ENCODE data around the gene P3H3.
"Not testable (repeated sequence)": the region's sequence is repeated elsewhere in the genome, so short reads cannot be mapped to it uniquely, and the experiment has no call there.

Gene P3H3

DNA sequence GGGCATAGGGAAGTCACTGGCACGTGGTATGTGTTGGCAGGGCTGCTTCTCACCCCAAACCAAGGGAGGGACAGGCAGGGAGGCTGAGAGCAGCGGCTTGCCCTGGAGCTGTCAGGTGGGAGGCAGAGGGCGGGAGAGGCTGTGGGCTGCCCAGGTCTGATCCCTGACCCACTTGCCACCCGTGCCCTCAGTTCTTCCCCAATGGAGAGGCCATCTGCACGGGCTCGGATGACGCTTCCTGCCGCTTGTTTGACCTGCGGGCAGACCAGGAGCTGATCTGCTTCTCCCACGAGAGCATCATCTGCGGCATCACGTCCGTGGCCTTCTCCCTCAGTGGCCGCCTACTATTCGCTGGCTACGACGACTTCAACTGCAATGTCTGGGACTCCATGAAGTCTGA lies 17.2 kb downstream of the P3H3 start:
- no peak for FAIRE-seq

GRCh38 chr12:6846316-6846869 lies 18.2 kb downstream of the P3H3 start:
- FAIRE-seq, result no peak

DNA sequence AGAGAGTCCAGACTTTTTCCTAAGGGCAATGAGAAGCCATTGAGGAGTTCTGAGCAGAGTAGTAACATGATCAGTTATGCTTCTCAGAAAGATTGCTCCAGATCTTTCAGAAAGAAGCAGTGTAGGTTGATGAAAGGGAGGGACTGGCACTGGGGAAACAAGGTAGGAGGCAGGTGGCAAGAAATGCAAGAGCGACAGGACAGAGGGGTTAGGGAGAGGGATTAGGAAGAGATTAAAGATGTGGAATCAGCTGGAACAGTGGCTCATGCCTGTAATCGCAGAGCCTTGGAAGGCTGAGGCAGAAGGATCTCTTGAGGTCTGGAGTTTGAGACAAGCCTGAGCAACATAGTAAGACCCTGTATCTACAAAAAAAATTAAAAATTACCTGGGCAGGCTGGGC lies 19.5 kb downstream of the P3H3 start:
- FAIRE-seq, result no peak

DNA sequence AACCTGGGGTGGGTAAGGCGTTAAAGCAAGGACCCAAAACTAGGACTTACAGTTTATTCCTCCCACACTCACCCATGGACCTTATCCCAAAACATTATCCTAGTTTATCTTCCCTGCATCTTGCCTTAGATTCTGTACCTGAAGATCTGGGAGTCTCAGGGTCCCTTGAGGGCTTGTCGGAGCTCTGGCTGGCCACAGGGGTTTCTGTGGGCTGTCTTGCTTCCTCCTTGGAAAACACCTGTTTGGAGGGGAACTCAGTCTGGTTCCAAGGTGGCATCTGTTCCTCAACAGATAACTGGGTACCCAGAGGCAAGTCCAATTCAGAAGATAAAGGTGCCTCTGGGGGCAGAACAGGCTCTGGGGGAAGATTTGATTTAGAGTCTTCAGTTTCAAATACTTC lies 21.2 kb downstream of the P3H3 start:
- no peak for FAIRE-seq

- no peak for FAIRE-seq
These were observed 21.9 kb downstream of the P3H3 start for GRCh38 chr12:6849976-6850560.

GRCh38 chr12:6850796-6851152 lies 22.6 kb downstream of the P3H3 start:
- no peak for FAIRE-seq

DNA sequence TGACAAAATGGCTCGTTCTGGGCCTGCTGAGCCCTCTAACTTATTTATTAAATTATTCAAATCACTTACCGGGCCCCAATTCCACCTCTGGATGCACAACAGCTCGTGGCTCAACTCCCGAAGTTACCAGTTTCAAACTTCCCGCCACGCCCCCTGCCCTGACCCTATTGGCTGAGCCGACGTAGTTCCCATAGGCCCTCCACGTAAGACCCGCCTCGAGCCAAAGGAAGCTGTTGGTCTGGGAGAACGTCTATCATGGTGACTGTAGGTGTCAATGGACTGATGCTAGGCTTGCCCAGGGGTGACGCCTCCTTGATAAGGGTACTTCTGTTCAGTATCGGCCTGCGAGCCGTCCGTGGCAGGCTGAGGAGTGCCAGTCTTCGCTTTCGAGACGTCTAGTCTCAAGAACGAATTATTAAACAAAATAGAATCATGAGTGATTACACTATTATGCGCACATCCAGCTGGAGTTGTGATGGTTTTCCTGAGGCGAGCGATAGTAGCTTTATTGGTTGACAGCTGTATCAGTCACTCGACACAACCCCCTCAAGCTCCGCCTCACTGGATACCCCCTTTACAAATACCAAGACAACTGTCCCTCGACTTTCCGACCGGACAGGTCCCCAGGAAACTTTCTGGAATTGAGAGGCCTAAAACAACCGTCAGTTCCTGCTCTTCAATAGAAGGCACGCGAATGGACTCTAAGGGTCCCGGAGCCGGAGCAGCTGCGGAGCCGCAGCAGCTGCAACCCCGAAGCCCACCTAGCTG lies 23.1 kb downstream of the P3H3 start, which contains the start of gene CDCA3:
TSS of gene CDCA3 (minus strand) at position 134 of the 768 bp plus-strand sequence. CDS start 334 bp downstream, outside the sequence.
- peak; percentile 97 for FAIRE-seq

GRCh38 chr12:6851921-6852650 lies 23.9 kb downstream of the P3H3 start, which contains the start of gene USP5:
TSS of gene USP5 (plus strand) at chr12:6852150. CDS start at chr12:6852180, 30 bp downstream.
- peak; percentile 96 for FAIRE-seq

DNA sequence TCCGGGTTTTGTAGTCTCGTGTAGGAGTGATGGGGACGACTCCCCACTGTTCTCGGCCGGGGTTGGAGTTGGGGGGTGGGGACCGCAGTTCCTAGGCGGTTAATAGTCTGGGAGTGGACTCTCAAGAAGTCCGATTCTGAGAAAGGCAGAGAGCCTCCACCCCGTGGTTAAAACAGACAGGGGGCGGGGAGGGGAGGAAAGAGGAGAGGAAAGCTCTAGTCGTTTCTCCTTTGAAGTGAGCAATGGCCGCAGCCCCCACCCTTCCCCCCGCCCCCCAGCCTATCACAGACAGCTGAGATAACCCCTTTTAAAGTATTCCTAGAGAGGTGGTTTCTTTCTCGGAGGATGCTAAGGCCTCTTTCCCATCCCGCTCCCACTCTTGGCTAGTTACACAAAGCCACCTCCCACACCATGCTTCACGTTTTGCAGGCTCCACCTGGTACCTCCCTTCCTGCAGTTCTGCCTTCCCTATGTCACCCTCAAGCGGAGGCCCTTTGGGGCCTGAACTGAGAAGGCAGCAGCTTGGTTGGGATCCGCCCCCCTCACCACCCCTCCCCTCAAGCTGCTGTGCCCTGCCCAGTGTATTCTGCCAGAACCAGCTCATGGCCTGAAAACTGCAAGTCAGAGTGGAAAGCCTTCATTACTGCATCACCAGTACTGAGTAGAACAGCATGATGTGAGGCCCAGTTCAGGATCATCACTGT lies 24.6 kb downstream of the P3H3 start:
- FAIRE-seq, result no peak

- no peak for FAIRE-seq
These were observed 25.4 kb downstream of the P3H3 start for GRCh38 chr12:6853626-6854025.

- no peak for FAIRE-seq
These were observed 25.8 kb downstream of the P3H3 start for GRCh38 chr12:6854036-6854435.

- FAIRE-seq, result no peak
These were observed 27.1 kb downstream of the P3H3 start for GRCh38 chr12:6855322-6855721.

- FAIRE-seq, result no peak
These were observed 30.6 kb downstream of the P3H3 start for GRCh38 chr12:6858799-6859198.

DNA sequence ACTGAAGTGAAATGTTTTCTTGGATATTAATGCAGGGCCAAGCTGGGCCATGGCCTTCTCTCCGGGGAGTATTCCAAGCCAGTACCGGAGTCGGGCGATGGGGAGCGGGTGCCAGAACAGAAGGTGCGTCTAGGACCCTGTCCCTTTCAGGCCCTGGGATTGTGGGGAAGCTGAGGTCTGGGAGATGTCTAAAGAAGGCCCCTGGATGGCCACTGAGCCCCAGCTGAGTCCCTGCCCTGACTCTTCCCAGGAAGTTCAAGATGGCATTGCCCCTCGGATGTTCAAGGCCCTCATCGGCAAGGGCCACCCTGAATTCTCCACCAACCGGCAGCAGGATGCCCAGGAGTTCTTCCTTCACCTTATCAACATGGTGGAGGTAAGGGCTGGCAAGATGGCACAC lies 31.9 kb downstream of the P3H3 start:
- FAIRE-seq, result no peak

GRCh38 chr12:6860942-6861341 lies 32.7 kb downstream of the P3H3 start:
- no peak for FAIRE-seq

- no peak for FAIRE-seq
These were observed 33.2 kb downstream of the P3H3 start for GRCh38 chr12:6861391-6861790.

DNA sequence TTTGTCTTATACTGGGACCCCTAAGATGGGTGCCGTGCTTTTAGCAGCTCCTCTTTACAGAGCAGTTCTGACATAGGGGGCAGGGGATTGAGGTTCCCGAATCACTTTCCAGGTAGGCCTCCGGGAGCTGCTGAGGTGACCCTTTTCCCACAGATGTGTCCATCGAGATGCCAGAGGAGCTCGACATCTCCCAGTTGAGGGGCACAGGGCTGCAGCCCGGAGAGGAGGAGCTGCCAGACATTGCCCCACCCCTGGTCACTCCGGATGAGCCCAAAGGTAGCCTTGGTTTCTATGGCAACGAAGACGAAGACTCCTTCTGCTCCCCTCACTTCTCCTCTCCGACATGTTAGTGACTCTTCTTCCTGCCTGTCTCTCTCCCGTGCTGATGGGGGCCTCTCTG lies 34.8 kb downstream of the P3H3 start:
- no peak for FAIRE-seq

DNA sequence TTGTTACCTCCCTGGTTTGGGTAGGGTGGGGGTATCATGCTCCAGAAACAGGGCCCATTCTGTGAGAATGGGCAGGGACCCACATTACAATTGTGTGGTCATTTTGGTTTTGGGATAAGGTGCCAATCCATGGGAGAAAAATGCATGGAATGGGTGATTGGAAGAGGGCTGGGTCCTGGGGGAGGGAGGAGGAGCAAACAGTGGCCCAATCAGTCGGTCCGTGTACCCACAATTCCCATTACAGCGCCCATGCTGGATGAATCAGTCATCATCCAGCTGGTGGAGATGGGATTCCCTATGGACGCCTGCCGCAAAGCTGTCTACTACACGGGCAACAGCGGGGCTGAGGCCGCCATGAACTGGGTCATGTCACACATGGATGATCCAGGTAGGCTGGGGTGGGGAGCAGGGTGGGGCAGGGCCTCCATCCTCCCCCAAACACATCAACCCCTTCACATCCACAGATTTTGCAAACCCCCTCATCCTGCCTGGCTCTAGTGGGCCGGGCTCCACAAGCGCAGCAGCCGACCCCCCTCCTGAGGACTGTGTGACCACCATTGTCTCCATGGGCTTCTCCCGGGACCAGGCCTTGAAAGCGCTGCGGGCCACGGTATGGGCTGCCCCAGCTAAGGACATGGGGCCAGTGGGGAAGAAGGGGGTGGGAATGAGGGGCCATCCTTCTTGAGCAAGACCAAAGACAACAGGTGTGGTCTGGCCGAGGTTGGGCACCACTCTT lies 35.5 kb downstream of the P3H3 start:
- FAIRE-seq, result no peak

DNA sequence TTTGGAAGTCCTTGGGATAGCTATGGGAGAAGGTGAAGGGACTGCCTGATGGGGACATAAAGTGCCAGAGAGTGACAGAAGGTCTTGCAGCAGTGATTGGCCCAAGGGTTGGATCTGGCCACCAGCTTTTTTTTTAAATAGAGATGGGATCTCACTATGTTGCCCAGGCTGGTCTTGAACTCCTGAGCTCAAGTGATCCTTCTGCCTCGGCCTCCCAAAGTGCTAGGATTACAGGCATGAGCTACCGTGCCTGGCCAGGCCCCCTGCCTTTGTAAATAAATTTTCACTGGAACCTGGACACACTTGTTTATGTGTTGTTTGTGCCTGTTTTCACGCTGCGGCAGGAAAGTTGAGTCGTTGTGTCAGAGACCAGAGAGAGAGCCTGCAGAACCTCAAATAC lies 37.1 kb downstream of the P3H3 start:
- not testable (repeated sequence) for FAIRE-seq

DNA sequence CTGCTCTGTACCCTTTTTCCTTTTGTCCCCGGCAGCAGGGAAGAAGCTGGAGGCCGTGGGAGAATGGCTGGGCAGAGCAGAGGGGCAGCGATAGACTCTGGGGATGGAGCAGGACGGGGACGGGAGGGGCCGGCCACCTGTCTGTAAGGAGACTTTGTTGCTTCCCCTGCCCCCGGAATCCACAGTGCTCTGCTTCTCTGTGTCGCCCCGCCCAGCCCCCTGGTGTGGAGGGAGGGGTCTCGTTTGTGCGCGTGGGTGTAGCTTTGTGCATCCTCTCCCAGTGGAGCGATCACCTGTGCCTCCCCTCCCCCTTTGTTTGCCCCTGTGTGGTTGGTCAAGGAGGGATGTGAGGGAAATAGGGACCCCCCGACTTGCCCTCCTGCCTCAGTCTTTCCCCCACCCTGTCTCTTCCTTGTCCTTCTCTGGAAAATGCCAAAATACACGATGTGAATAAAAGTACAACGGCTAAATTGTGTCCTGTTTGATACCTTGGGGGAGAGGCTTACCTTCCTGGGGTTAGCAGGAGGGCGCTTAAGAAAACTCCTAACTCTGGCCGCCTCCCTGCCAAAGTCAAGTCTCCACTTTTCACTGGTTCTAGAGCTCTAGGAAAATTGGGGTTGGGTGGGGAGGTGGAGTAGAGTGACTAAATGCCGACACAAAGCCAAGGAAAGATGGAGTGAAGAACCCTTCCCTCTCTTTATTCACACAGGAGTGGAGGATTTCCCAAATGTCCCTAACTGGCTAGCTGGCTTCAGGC lies 38.1 kb downstream of the P3H3 start:
- no peak for FAIRE-seq

DNA sequence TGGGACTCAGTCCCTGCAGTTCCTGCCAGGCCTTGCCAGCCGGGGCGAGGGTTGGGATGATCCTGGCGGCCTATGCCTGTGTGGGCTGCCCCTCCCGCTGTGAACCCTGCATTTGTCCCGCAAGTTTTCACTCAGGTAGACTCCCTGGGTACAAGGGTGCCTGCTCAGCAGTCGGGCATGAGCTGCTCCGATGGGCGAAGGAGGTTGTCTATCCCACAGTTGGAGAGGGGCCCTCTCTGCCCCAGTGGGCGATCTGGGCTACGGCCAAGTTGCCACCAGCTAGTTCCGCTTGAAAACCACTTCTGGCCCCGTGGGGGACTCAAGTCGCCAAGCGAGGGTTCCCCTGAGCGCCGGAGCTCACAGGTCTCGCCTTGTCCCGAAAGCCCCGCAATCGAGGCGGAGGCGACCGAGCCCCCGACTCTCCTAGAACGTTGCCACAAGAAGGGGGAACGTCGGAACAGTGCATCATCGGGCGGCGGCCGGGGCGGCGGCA lies 38.8 kb downstream of the P3H3 start:
- no peak for FAIRE-seq

Data from G401.6 (cell line).